ENCODE measurements around the gene PPP2R2D.

The PPP2R2D gene

GRCh38 chr10:131890276-131891195 is 10.3 kb upstream of the PPP2R2D start:
- no peak for ATAC-seq

GRCh38 chr10:131891196-131891928 is 9.4 kb upstream of the PPP2R2D start:
- ATAC-seq, result no peak

- no peak for ATAC-seq
Observed at GRCh38 chr10:131891929-131892805, 8.6 kb upstream of the PPP2R2D start.

GRCh38 chr10:131892806-131893675 is 7.8 kb upstream of the PPP2R2D start:
- ATAC-seq, result no peak

GRCh38 chr10:131895116-131895515 is 5.7 kb upstream of the PPP2R2D start:
- ATAC-seq, result no peak

GRCh38 chr10:131896403-131896802 is 4.4 kb upstream of the PPP2R2D start:
- no peak for ATAC-seq

- no peak for ATAC-seq
Observed at GRCh38 chr10:131897297-131897899, 3.4 kb upstream of the PPP2R2D start.

GRCh38 chr10:131898061-131898460 is 2.7 kb upstream of the PPP2R2D start:
- ATAC-seq, result no peak

GRCh38 chr10:131898713-131899112 is 2.1 kb upstream of the PPP2R2D start:
- ATAC-seq, result no peak

- ATAC-seq, result no peak
Observed at GRCh38 chr10:131899116-131899690, 1.6 kb upstream of the PPP2R2D start.

GRCh38 chr10:131899695-131900349 is 986 bp upstream of the PPP2R2D start:
- ATAC-seq, result no peak

GRCh38 chr10:131901181-131901829 is 497 bp downstream of the PPP2R2D start:
- peak in 1 of 2 donors; percentile 5 for ATAC-seq

- ATAC-seq, result no peak
Observed at GRCh38 chr10:131902211-131902610, 1.4 kb downstream of the PPP2R2D start.

GRCh38 chr10:131902691-131903090 is 1.9 kb downstream of the PPP2R2D start:
- no peak for ATAC-seq

GRCh38 chr10:131905267-131905571 is 4.4 kb downstream of the PPP2R2D start:
- no peak for ATAC-seq

GRCh38 chr10:131905603-131906268 is 4.9 kb downstream of the PPP2R2D start:
- no peak for ATAC-seq

- ATAC-seq, result no peak
Observed at GRCh38 chr10:131906269-131906639, 5.4 kb downstream of the PPP2R2D start.

- ATAC-seq, result no peak
Observed at GRCh38 chr10:131907679-131908078, 6.9 kb downstream of the PPP2R2D start.

- ATAC-seq, result no peak
Observed at GRCh38 chr10:131908151-131908550, 7.3 kb downstream of the PPP2R2D start.
